ENCODE results near the gene MYO18B.

Gene MYO18B

GRCh38 chr22:25900880-25901279, 158.9 kb downstream of the MYO18B start:
- peak in 1 of 2 donors; percentile 4 for DNase-seq (ENCODE audit: low read depth in 2 of 2)
- TF ChIP-seq CTCF (IDR thresholded peaks at IDR 0.05; ENCODE audit: low read depth, low read length), result no peak

GRCh38 chr22:25902402-25902801, 160.4 kb downstream of the MYO18B start:
- no peak for TF ChIP-seq CTCF (IDR thresholded peaks at IDR 0.05; ENCODE audit: low read depth, low read length)
- DNase-seq (ENCODE audit: low read depth in 2 of 2), result no peak
- no peak overlapping the region for H3K4me3 ChIP-seq (replicated peaks in 1 of 2; ENCODE audit: low read depth in 2 of 2, low read length in 2 of 2)

More at GRCh38 chr22:25900880-25901279, 158.9 kb downstream of the MYO18B start:
- H3K4me3 ChIP-seq (replicated peaks in 1 of 2; ENCODE audit: low read depth in 2 of 2, low read length in 2 of 2), result no peak overlapping the region

GRCh38 chr22:25903294-25903693, 161.3 kb downstream of the MYO18B start:
- no peak for DNase-seq (ENCODE audit: low read depth in 2 of 2)
- no peak overlapping the region for H3K4me3 ChIP-seq (replicated peaks in 1 of 2; ENCODE audit: low read depth in 2 of 2, low read length in 2 of 2)
- no peak for TF ChIP-seq CTCF (IDR thresholded peaks at IDR 0.05; ENCODE audit: low read depth, low read length)

- DNase-seq (ENCODE audit: low read depth in 2 of 2), result no peak
- no peak for TF ChIP-seq CTCF (IDR thresholded peaks at IDR 0.05; ENCODE audit: low read depth, low read length)
- H3K4me3 ChIP-seq (replicated peaks in 1 of 2; ENCODE audit: low read depth in 2 of 2, low read length in 2 of 2), result no peak overlapping the region
Measured at GRCh38 chr22:25908212-25908611, 166.2 kb downstream of the MYO18B start.

GRCh38 chr22:25908755-25909154, 166.8 kb downstream of the MYO18B start:
- DNase-seq (ENCODE audit: low read depth in 2 of 2), result no peak
- no peak overlapping the region for H3K4me3 ChIP-seq (replicated peaks in 1 of 2; ENCODE audit: low read depth in 2 of 2, low read length in 2 of 2)
- TF ChIP-seq CTCF (IDR thresholded peaks at IDR 0.05; ENCODE audit: low read depth, low read length), result no peak

- DNase-seq (ENCODE audit: low read depth in 2 of 2), result no peak
- H3K4me3 ChIP-seq (replicated peaks in 1 of 2; ENCODE audit: low read depth in 2 of 2, low read length in 2 of 2), result no peak overlapping the region
- TF ChIP-seq CTCF (IDR thresholded peaks at IDR 0.05; ENCODE audit: low read depth, low read length), result no peak
Measured at GRCh38 chr22:25909614-25910387, 167.8 kb downstream of the MYO18B start.

All from cardiac fibroblast (primary cell).